MG63 (cell line): ENCODE data around the gene RAB40AL. TPM values are rescaled to one million over a fixed set of nuclear protein-coding genes. Genes with fewer than 3 reads are reported as not detected.
"Not testable (repeated sequence)": the region's sequence is repeated elsewhere in the genome, so short reads cannot be mapped to it uniquely, and the experiment has no call there.

ENCODE experiments used
- DNase-seq: peaks from one replicate; pipeline ENCODE4 v3.0.0-alpha.2; 2020
- H3K27me3 ChIP-seq: fragments of 250-450 bp; sonication (Bioruptor Pico); 2 replicates; pipeline ENCODE4 v1.5.1; 2020; ENCODE audit warnings: mild to moderate bottlenecking, moderate library complexity
- H3K36me3 ChIP-seq: fragments of 250-450 bp; sonication (Bioruptor Pico); 2 replicates; pipeline ENCODE4 v1.5.1; 2020; ENCODE audit warnings: mild to moderate bottlenecking, moderate library complexity
- H3K4me3 ChIP-seq: fragments of 250-450 bp; sonication (Bioruptor Pico); 2 replicates; pipeline ENCODE4 v1.5.1; 2020; ENCODE audit warnings: mild to moderate bottlenecking, moderate library complexity
- H3K9me3 ChIP-seq: fragments of 250-450 bp; sonication (Bioruptor Pico); 2 replicates; pipeline ENCODE4 v1.5.1; 2020; ENCODE audit warnings: mild to moderate bottlenecking, moderate library complexity
- total RNA-seq: library from RNA; depleted of rRNA; stranded (reverse); fragments of >200 nt; shearing (Covaris generic); gene quantifications from 2 replicates; pipeline ENCODE4 v1.2.3, GENCODE V29; 2014; ENCODE audit warnings: low replicate concordance; rRNA removed

RAB40AL gene
- total RNA-seq, result not detected in 2 replicates

DNA sequence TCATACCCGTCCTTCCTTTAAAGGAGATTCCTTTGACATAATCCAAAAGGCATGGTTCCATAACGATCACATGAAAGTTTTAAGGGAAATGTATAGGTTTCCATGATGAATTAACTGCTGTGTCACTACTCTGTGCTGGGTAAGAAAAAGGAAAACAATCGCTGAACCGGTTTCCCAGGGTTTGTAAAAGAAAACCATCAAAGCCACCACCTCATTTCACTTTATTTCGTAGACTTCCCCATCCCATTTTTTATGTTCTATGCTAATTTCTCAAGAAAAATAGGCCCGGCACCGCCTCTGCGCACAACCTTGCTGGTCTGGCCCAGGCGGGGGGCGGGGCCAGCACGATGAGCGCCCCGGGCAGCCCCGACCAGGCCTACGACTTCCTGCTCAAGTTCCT is at the start of gene RAB40AL:
TSS of gene RAB40AL (plus strand) at position 301 of the 400 bp plus-strand sequence. CDS start at position 348, 47 bp downstream.
- not testable (repeated sequence) for DNase-seq, H3K9me3 ChIP-seq, H3K4me3 ChIP-seq, H3K36me3 ChIP-seq, H3K27me3 ChIP-seq

- DNase-seq, result no peak
- no peak overlapping the region for H3K4me3 ChIP-seq
- H3K9me3 ChIP-seq, result no peaks in the 10 kb centered on the region
- H3K36me3 ChIP-seq, result no peaks in the 10 kb centered on the region
- no peaks in the 10 kb centered on the region for H3K27me3 ChIP-seq
Measured at GRCh38 chrX:102887687-102888086, 49.4 kb upstream of the RAB40AL start.

- Histone ChIP-seq H3K4me3 (no peak overlapping the region), H3K36me3 (no peaks in the 10 kb centered on the region), H3K9me3 (no peaks in the 10 kb centered on the region), H3K27me3 (no peaks in the 10 kb centered on the region)
- no peak for DNase-seq
Measured at GRCh38 chrX:102892103-102892502, 45.0 kb upstream of the RAB40AL start.

DNA sequence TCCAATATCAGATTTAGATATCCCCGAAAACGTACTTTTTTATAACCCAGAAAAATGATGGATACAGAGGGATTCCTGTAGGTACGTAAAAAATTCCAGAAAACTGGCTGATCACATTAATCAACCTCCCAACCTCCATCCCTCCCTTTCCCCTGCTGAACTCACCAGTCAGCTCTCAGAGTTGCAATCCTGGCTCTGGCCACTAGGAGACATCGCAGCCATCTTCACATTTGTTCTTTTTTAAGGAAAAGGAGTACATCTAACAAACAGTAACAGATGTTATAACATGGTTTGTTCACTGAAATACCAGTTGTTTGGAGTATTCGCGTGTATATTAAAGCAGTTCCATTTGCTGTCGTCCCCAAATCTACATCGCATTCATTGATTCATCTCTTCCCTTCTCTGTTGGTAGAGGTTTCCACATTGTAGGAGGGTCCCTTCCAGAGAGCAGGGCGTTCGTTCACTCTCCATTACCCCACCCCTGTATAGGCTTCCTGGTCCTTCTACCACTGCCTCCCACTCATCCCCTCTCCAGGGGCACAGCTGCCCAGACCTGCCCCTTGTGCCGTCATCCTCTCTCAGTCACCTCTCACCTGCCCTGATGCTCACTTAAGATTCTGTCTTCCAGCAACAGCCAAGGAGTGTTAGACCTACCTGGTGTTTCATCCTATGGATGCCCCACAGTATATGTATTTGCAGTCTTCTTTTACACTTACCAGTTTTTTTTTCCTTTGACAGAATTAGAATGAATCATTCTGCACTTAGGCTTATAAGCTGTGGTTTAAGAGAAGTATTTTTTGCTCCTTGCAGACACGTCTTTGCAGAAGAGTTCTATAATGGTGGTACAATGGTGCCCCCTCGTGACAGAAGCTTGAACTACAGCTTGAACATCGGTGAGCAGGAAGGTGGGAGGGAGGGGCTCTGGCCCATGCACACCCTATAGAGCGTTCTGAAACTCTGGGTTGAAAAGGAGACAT is 36.8 kb upstream of the RAB40AL start:
- H3K9me3 ChIP-seq, result no peaks in the 10 kb centered on the region
- no peaks in the 10 kb centered on the region for H3K27me3 ChIP-seq
- no peak overlapping the region for H3K4me3 ChIP-seq
- peak; percentile 39 for DNase-seq
- no peaks in the 10 kb centered on the region for H3K36me3 ChIP-seq

- DNase-seq, result no peak
- Histone ChIP-seq H3K4me3 (no peak overlapping the region), H3K27me3 (no peaks in the 10 kb centered on the region), H3K9me3 (no peaks in the 10 kb centered on the region), H3K36me3 (no peaks in the 10 kb centered on the region)
Measured at GRCh38 chrX:102902355-102902754, 34.7 kb upstream of the RAB40AL start.

- no peaks in the 10 kb centered on the region for H3K9me3 ChIP-seq
- DNase-seq, result no peak
- H3K36me3 ChIP-seq, result no peaks in the 10 kb centered on the region
- H3K4me3 ChIP-seq, result no peak overlapping the region
- H3K27me3 ChIP-seq, result no peaks in the 10 kb centered on the region
Measured at GRCh38 chrX:102930990-102931756, 5.9 kb upstream of the RAB40AL start.

- Histone ChIP-seq H3K4me3 (no peak overlapping the region), H3K9me3 (no peaks in the 10 kb centered on the region), H3K36me3 (no peaks in the 10 kb centered on the region), H3K27me3 (no peaks in the 10 kb centered on the region)
- peak; percentile 1 for DNase-seq
Measured at GRCh38 chrX:102934624-102935023, 2.4 kb upstream of the RAB40AL start.

DNA sequence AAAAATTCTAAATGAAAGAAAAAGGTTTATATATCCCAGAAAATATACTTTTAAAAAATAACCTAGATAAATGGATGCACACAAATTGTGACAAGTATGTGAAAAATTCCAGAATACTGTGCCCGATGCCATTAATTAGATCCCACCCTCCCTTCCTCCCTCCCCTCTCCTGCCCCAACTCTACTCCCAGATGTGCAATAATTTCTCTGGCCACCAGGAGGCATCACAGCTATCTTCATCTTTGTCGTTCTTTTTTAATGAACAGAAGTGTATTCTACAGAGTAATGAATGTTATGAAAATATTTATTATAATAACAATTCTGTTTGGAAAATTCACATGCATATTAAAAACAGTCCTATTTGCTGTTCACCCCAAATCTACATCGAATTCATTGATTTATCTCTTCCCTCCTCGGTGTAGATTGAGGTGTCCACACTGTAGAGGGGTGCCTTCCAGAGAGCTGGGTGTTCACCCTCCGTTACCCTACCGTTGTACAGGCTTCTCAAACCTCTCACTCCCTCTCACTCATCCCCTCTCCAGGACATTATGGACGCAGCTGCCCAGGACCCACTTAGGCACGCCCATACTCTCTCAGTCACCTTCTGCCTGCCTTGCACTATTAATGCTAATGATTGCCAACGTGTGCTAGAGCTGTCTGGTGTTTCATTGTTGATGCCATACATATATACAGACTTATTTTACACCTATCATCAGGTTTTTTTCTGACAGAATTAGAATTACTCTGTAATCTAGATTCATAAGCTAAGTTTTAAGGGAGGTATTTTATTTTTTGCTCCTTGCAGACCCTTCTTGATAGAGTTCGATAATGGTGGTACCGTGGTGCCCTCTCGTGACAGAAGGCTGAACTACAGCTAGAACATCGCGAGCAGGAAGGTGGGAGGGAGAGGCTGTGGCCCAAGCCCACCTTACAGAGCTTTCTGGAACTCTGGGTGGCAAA is 14.1 kb downstream of the RAB40AL start:
- Histone ChIP-seq H3K36me3 (no peaks in the 10 kb centered on the region), H3K27me3 (no peaks in the 10 kb centered on the region), H3K4me3 (no peak overlapping the region), H3K9me3 (no peaks in the 10 kb centered on the region)
- peak; percentile 27 for DNase-seq

- no peaks in the 10 kb centered on the region for H3K36me3 ChIP-seq
- H3K27me3 ChIP-seq, result no peaks in the 10 kb centered on the region
- H3K4me3 ChIP-seq, result no peak overlapping the region
- no peaks in the 10 kb centered on the region; the same call in 1 of the 2 replicates for H3K9me3 ChIP-seq
- DNase-seq, result no peak
Measured at GRCh38 chrX:102957751-102958150, 20.7 kb downstream of the RAB40AL start.

- Histone ChIP-seq H3K4me3 (no peak overlapping the region), H3K36me3 (no peaks in the 10 kb centered on the region), H3K9me3 (no peaks in the 10 kb centered on the region; the same call in 1 of the 2 replicates), H3K27me3 (no peaks in the 10 kb centered on the region)
- DNase-seq, result peak; percentile 22
Measured at GRCh38 chrX:102958794-102959193, 21.7 kb downstream of the RAB40AL start.

DNA sequence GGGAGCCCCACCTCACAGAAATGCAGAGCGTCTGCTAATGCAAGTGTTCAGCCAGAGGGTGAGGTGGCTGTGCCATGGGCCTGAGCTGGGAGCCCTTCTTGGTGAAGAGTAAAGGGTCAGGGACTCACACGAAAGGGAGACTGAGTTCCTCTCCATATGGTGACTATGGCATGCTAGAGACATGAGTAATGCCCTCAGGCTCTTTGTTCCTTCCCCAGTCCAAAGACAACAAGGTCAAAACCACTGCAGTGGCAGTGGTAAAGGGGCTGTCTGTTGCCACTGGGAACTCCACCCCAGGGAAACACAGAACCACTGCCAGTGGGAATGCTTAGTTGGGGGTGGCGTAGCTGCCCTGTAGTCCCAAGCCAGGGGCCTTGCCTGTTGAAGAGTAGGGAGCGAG is 22.4 kb downstream of the RAB40AL start:
- Histone ChIP-seq H3K9me3 (no peaks in the 10 kb centered on the region; the same call in 1 of the 2 replicates), H3K4me3 (no peak overlapping the region), H3K36me3 (no peaks in the 10 kb centered on the region), H3K27me3 (no peaks in the 10 kb centered on the region)
- peak; percentile 74 for DNase-seq

- Histone ChIP-seq H3K27me3 (no peaks in the 10 kb centered on the region), H3K4me3 (no peak overlapping the region), H3K9me3 (no peaks in the 10 kb centered on the region), H3K36me3 (no peaks in the 10 kb centered on the region)
- DNase-seq, result no peak
Measured at GRCh38 chrX:102963955-102964354, 26.9 kb downstream of the RAB40AL start.

DNA sequence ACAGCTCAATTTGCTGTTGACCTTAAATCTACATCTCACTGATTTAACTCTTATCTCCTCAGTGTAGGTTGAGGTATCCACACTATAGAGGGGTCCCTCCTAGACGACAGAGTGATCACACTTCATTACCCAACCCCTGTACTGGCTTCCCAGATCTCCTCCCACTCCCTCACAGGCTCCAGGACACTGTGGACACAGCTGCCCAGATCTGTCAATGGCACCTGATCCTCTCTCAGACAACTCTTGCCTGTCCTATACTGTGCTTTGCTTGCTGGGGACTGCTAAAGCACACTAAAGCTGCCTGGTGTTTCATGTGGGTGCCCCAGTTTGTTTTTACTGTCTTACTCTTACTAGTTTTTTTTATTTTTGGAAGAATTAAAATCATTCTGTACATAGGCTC is 27.9 kb downstream of the RAB40AL start:
- H3K9me3 ChIP-seq, result no peaks in the 10 kb centered on the region
- DNase-seq, result no peak
- no peak overlapping the region for H3K4me3 ChIP-seq
- H3K36me3 ChIP-seq, result no peaks in the 10 kb centered on the region
- no peaks in the 10 kb centered on the region for H3K27me3 ChIP-seq

- H3K27me3 ChIP-seq, result no peaks in the 10 kb centered on the region
- H3K36me3 ChIP-seq, result no peaks in the 10 kb centered on the region
- DNase-seq, result no peak
- no peak overlapping the region for H3K4me3 ChIP-seq
- H3K9me3 ChIP-seq, result peaks cover 3% of the 10 kb centered on the region; the same call in 1 of the 2 replicates
Measured at GRCh38 chrX:102966701-102967100, 29.6 kb downstream of the RAB40AL start.

GRCh38 chrX:102968216-102968615 is 31.1 kb downstream of the RAB40AL start:
- Histone ChIP-seq H3K9me3 (peaks cover 4% of the 10 kb centered on the region; the same call in 1 of the 2 replicates), H3K27me3 (no peaks in the 10 kb centered on the region), H3K36me3 (no peaks in the 10 kb centered on the region), H3K4me3 (no peak overlapping the region)
- peak; percentile 10 for DNase-seq

GRCh38 chrX:102971536-102971935 is 34.5 kb downstream of the RAB40AL start:
- H3K9me3 ChIP-seq, H3K27me3 ChIP-seq, H3K36me3 ChIP-seq, DNase-seq, H3K4me3 ChIP-seq: not testable (repeated sequence)
